Neuron (in vitro differentiated cells): ENCODE data around the gene KLHL6.
"Not testable (repeated sequence)": the region's sequence is repeated elsewhere in the genome, so short reads cannot be mapped to it uniquely, and the experiment has no call there.

Source experiments
- H2AFZ ChIP-seq: one replicate; pipeline ENCODE4 v1.6.1; 2013; ENCODE audit warnings: low read depth, mild to moderate bottlenecking, inconsistent platforms, low read length, moderate library complexity
- H3K27me3 ChIP-seq: one replicate; pipeline ENCODE4 v1.6.1; 2013; ENCODE audit warnings: low read length; ENCODE audit not compliant: insufficient read depth
- H3K36me3 ChIP-seq: one replicate; pipeline ENCODE4 v1.6.1; 2013; ENCODE audit warnings: low read length; ENCODE audit not compliant: insufficient read depth
- H3K4me1 ChIP-seq: one replicate; pipeline ENCODE4 v1.6.1; 2013; ENCODE audit warnings: low read length; ENCODE audit not compliant: insufficient read depth
- H3K4me3 ChIP-seq: 2 replicates; pipeline ENCODE4 v1.5.1; 2013; ENCODE audit warnings: mild to moderate bottlenecking, low read length, moderate library complexity
- H3K9me3 ChIP-seq: one replicate; pipeline ENCODE4 v1.6.1; 2013; ENCODE audit warnings: low read length

Gene KLHL6

DNA sequence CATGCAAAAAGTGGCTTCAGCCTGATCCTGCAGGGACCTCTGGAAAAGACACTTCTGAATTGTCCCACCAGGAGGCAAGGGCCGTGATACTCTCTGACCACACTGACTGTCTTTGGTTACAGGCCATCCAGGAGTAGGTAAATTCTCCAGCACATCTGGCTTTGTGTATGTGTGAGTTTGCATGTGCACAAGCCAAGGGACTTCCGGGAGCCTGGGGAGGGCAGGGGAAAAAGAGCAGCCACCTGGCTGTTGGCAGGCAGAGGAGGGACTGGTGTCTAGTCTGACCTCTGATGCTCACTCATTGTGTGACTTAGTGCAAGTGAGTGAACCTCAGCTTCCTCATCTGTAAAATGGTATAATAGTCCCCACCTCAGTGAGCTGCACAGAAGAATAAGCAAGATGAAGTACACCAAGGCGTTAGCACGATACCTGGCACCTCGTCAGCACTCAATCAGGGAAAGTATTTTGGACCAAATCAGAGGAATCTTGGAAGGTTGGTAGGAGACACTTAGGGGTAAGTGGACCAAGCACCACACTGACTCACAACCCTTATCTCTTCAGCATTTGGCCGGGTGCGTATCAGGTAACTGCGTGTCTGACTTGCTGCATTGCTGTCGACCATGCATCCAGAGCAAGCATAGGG is 19.1 kb downstream of the KLHL6 start:
- peaks cover 9% of the 10 kb centered on the region for H3K4me1 ChIP-seq
- no peaks in the 10 kb centered on the region for H3K27me3 ChIP-seq
- H2AFZ ChIP-seq = no peak overlapping the region
- no peaks in the 10 kb centered on the region for H3K9me3 ChIP-seq
- no peaks in the 10 kb centered on the region for H3K36me3 ChIP-seq
- no peak overlapping the region for H3K4me3 ChIP-seq

- Histone ChIP-seq H2AFZ (no peak overlapping the region), H3K27me3 (no peaks in the 10 kb centered on the region), H3K9me3 (no peaks in the 10 kb centered on the region), H3K36me3 (no peaks in the 10 kb centered on the region), H3K4me3 (no peak overlapping the region), H3K4me1 (peaks cover 9% of the 10 kb centered on the region)
Observed at GRCh38 chr3:183534249-183534648, 21.3 kb downstream of the KLHL6 start.

- Histone ChIP-seq H3K36me3 (no peaks in the 10 kb centered on the region), H2AFZ (no peak overlapping the region), H3K27me3 (no peaks in the 10 kb centered on the region), H3K9me3 (no peaks in the 10 kb centered on the region), H3K4me3 (no peak overlapping the region), H3K4me1 (peaks cover 9% of the 10 kb centered on the region)
Observed at GRCh38 chr3:183533412-183534132, 21.9 kb downstream of the KLHL6 start.

GRCh38 chr3:183532620-183533411 is 22.7 kb downstream of the KLHL6 start:
- no peaks in the 10 kb centered on the region for H3K27me3 ChIP-seq
- H2AFZ ChIP-seq = no peak overlapping the region
- no peaks in the 10 kb centered on the region for H3K9me3 ChIP-seq
- H3K4me1 ChIP-seq = peaks cover 9% of the 10 kb centered on the region
- H3K4me3 ChIP-seq = no peak overlapping the region
- H3K36me3 ChIP-seq = no peaks in the 10 kb centered on the region

DNA sequence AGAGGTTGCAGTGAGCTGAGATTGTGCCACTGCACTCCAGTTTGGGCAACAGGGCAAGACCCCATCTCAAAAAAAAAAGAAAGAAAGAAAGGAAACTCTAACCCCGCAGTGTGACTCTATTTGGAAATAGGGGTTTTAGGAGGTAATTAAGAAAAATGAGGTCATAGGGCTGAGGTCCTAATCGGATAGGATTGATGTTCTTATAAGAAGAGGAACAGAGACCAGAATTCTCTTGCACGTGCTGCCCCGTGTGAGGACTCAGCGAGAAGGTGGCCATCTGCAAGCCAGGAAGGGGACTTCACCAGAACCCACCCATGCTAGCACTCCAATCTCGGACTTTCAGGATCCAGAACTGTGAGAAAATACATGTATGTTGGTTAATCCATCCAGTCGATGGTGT is 25.8 kb downstream of the KLHL6 start:
- no peak overlapping the region for H3K4me3 ChIP-seq
- H3K36me3 ChIP-seq = no peaks in the 10 kb centered on the region
- no peaks in the 10 kb centered on the region for H3K9me3 ChIP-seq
- H3K27me3 ChIP-seq = no peaks in the 10 kb centered on the region
- H2AFZ ChIP-seq = no peak overlapping the region
- peaks cover 9% of the 10 kb centered on the region for H3K4me1 ChIP-seq

- H3K27me3 ChIP-seq = no peaks in the 10 kb centered on the region
- no peak overlapping the region for H3K4me3 ChIP-seq
- H3K9me3 ChIP-seq = no peaks in the 10 kb centered on the region
- H3K36me3 ChIP-seq = no peaks in the 10 kb centered on the region
- peaks cover 9% of the 10 kb centered on the region for H3K4me1 ChIP-seq
- H2AFZ ChIP-seq = no peak overlapping the region
Observed at GRCh38 chr3:183529185-183529584, 26.3 kb downstream of the KLHL6 start.

DNA sequence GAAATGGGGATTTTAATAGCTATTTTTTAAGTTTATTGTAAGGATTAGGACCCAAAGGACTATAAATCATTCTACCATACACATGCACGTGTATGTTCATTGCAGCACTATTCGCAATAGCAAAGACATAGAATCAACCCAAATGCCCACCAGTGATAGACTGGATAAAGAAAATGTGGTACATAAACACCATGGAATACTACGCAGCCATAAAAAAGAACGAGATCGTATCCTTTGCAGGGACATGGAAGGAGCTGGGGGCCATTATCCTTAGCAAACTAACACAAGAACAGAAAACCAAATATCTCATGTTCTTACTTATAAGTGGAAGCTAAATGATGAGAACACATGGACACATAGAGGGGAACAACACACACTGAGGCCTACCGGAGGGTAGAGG is 26.7 kb downstream of the KLHL6 start:
- not testable (repeated sequence) for H3K36me3 ChIP-seq, H2AFZ ChIP-seq, H3K9me3 ChIP-seq, H3K27me3 ChIP-seq, H3K4me1 ChIP-seq, H3K4me3 ChIP-seq

DNA sequence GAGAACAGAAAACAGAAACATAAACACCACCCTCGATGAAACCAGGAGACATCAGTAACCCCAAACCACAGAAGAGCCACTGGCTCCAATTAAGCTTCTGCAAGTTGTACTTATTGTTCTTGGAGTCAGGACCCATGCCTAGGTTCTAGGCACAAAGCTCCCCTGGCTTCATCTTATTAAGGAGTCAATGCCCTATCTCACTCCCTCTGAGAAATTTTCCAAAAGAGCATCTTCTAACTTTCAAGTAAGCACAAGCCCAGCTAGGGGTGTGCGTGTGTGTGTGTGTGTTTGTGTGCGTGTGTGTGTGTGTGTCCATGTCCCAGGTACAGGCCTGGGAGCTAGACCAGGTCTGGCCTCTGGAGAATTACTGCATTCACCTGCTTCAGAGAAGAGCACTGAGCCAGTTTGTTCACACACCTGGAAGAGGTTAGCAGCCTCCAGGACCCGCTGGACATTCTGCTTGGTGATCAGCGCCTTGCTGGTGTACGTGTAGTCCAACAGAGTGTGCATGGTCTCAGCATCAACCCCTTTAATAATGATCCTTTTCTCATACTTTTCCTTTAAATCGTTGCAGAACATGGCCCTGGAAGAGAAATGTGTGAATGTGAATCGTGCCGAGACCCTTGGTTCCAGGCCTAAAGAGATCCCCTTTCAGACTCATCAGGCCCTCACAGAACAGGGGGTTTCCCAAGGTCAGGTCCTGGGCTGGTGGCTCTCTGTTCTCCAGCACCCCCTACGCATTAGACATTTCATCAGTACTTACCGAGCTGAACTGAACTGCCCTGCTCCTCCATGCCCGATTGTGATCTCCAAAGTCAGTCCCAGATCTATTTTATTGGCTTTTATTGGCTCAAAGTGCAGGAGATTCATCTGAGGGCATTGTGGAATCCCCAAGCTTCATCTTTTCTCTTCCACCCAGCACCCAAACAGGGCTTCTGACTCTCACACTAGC is 27.8 kb downstream of the KLHL6 start:
- no peaks in the 10 kb centered on the region for H3K9me3 ChIP-seq
- H3K4me1 ChIP-seq = no peaks in the 10 kb centered on the region
- H3K36me3 ChIP-seq = no peaks in the 10 kb centered on the region
- no peaks in the 10 kb centered on the region for H3K27me3 ChIP-seq
- H3K4me3 ChIP-seq = no peak overlapping the region
- no peak overlapping the region for H2AFZ ChIP-seq

GRCh38 chr3:183526838-183527427 is 28.6 kb downstream of the KLHL6 start:
- H3K36me3 ChIP-seq = no peaks in the 10 kb centered on the region
- H3K9me3 ChIP-seq = no peaks in the 10 kb centered on the region
- H3K4me3 ChIP-seq = no peak overlapping the region
- H2AFZ ChIP-seq = no peak overlapping the region
- H3K27me3 ChIP-seq = no peaks in the 10 kb centered on the region
- no peaks in the 10 kb centered on the region for H3K4me1 ChIP-seq

- Histone ChIP-seq H3K4me1 (no peaks in the 10 kb centered on the region), H3K9me3 (no peaks in the 10 kb centered on the region), H2AFZ (no peak overlapping the region), H3K4me3 (no peak overlapping the region), H3K36me3 (no peaks in the 10 kb centered on the region), H3K27me3 (no peaks in the 10 kb centered on the region)
Observed at GRCh38 chr3:183524476-183524875, 31.0 kb downstream of the KLHL6 start.

GRCh38 chr3:183520741-183521556 is 34.6 kb downstream of the KLHL6 start:
- H3K36me3 ChIP-seq, H2AFZ ChIP-seq, H3K4me3 ChIP-seq, H3K27me3 ChIP-seq, H3K9me3 ChIP-seq: not testable (repeated sequence)
- peaks cover 14% of the 10 kb centered on the region for H3K4me1 ChIP-seq

DNA sequence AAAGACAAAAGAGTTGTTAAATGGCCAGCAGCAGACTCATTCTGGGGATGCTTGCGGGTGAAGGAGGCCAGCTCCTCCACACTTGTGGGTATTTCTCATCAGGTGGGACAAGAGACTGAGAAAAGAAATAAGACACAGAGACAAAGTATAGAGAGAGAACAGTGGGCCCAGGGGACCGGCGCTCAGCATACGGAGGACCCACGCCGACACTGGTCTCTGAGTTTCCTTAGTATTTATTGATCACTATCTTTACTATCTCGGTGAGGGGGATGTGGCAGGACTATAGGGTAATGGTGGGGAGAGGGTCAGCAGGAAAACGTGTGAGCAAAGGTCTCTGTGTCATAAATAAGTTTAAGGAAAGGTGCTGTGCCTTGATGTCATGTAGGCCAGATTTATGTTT is 35.2 kb downstream of the KLHL6 start:
- H3K4me3 ChIP-seq, H2AFZ ChIP-seq, H3K9me3 ChIP-seq, H3K36me3 ChIP-seq, H3K27me3 ChIP-seq: not testable (repeated sequence)
- H3K4me1 ChIP-seq = peaks cover 14% of the 10 kb centered on the region
